NCI-H526 treated with DMSO at 0.1 percent for 48 hours (cell line): ENCODE measurements around the gene ATP23.

Experiments
- DNase-seq: peaks from one replicate; lab custom pipeline; 2025; lab: John Stamatoyannopoulos, UW

The ATP23 gene

DNA sequence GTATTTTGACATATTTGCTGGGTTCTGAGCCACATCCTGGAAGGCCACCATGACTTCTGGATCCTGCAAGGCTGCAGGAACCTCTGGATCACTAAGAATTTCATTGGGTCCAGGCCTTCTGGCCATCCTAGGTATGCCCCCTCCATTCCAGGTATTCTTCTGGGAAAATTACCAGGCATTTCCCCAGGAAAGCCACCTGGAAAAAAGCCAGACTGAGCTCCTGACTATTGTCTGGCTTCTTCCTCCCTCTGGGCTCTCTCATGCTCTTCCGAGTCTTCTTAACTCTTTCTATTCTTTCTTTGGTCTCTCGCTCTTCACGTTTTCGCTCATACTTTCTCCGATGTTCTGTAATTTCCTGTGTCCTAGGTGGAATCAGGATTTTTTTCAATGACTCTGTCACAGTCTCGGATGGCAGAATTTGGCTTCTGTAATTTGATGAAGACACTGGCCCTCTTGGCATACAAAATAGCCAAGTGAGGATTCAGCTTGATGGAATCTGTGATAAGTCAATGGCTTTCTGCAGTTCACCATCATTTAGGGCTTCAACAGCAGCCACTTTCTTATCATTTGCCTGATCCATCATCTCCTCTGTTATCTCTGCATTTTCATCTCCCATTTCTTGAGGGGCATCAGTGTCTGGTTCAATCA lies 42.6 kb downstream of the ATP23 start:
- no peak for DNase-seq

DNA sequence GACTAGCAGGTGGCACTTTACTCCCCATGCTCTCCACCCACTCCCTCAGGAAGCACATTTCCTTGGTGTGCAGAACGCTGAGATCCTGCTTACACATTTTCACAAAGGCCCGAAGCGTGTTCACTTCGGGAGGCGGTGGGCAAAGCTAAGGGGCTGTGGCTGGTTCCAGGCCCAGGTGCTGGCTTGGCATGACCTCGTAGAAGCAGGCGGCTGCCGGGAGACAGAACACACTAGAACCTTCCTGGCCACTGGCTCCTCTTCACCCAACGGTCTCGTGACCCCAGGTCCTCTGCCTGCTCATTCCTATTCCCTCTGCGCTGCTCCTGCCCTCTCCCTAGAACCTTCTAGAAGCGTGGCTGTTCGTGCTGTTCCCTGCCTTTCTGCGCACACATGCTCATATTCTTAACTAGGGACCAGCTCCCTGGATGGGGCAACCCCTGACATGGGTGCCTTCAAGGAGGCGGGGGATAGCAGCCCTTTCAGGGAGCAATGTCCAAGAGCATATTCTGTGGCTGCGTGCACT lies 43.3 kb downstream of the ATP23 start:
- no peak for DNase-seq

DNA sequence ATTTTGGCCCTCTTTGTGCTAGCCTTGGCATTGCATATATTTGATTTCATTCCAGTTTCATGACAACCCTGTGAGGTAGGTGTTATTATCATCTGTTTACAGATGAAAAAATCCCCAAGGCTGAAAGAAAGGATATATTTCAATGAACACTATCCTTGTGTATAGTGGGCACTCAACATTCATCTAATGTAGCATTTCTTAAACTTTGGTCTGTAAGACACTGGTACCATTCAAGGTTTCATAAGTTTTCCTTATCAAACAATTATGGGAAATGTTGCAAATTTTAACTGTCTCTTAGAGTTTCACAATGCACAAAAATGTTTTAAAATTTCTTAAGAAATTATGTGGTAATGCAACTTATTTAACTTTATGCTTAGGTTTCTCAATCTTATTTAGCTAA lies 44.3 kb downstream of the ATP23 start:
- no peak for DNase-seq

DNA sequence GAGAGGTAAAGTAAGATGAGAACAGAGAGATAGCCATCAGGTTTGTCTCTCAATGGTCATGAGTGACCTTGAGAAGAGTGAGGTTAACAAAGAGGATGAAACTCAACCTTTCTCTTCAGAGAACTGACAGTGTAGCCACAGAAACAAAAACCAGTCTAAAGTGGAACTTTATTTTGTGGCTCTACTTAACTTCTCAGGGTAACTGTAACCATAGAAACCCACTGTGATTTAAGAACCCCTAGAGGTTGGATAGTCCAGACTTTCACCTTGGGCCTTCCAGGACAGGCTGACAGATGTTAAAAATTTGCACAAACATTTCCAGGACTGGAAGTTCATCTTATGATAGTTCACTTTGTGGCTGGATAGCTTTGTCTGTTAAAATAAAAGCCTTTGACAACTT lies 48.5 kb downstream of the ATP23 start:
- DNase-seq, result no peak

DNA sequence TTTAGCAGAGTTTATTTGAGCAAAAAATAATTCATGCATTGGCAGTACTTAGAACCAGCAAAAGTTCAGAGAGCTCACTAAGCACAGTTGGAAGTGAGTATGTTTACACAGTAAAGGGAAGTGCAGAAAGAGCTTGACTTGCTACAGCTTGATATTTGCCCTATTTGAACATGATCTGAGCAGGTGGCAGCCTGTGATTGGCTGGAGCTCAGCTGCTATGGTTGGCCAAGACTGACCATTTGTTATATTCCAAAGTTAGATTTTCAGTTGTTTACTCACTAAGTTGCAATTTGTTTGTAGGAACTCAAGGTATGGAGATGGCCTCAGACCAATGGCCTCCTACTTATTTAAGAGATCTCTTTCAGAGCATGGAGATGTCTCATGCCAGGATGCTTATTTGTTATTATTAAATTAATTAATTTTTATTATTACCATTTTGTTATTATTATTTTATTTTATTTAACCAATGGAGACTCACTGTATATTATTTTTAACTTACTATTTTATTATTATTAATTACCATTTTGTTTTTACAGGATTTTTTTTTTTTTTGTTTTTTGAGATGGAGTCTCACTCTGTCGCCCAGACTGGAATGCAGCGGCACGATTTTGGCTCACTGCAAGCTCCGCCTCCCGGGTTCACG lies 49.0 kb downstream of the ATP23 start:
- no peak for DNase-seq

DNA sequence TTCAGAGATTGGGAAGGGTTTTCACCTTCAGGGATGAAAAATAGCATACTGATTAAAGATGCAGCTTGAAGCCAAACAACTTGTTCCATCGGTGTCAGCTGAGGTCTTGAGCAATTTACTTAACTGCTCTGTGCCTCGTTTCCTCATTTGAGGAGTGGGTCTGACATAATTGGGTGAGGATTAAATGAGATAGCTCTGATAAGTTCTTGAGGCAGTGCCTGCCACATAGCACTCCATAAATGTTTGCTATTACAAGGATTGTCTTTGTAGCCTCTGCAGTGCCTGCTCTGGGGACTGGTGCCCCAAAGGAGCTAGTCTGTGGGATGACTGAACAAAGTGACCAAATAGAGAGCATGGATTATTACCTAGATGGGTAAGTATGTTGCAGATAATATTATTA lies 50.6 kb downstream of the ATP23 start:
- no peak for DNase-seq

DNA sequence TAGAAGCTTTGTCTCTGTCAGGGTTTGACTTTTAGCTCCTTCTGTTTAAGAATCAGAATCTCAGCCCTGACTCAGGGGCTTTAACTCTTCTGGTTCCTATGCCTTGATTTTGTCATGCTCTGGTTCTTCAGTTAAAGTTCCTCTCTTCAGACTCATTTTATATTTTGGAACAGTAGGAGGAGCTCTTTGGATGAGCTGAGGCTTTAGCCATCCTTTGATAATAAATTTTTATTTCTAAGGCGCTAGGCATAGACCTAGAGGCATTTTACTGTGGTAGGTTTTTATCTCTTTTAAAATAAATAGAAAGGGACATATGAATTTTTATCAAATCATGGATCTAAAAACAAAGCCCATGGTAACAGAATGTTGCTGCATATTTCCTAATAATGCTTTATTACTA lies 51.7 kb downstream of the ATP23 start:
- DNase-seq, result no peak

DNA sequence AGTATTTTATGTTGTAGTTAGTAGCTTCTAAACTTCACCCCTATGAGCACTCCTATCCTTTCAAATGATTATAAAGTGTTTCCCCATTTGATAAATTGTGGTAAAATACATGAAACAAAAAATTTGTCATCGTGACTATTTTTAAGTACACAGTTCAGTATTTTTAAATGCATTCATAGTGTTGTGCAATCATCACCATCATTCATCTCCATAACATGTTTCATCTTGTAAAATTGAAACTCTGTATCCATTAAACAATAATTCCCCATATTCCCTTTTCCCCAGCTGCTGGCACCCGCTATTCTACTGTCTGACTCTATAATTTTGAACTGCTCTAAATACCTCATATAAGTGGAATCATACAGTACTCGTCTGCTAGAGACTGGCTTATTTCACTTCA lies 52.5 kb downstream of the ATP23 start:
- DNase-seq, result no peak

DNA sequence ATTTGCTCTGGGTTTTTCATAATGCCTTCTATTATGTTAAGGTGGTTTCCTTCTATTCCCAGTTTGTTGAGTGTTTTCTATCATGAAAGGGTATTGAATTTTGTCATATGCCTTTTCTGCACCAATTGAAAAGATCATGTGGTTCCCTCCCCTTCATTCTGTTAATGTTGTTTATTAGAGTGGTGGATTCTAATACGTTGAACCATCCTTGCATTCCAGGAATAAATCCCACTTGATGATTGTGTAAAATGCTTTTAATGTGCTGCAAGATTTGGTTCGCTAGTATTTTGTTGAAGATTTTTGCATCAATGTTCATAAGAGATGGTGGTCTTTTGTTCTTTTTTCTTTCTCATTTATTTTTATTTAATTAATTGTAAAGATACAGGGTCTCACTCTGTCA lies 55.2 kb downstream of the ATP23 start:
- no peak for DNase-seq

DNA sequence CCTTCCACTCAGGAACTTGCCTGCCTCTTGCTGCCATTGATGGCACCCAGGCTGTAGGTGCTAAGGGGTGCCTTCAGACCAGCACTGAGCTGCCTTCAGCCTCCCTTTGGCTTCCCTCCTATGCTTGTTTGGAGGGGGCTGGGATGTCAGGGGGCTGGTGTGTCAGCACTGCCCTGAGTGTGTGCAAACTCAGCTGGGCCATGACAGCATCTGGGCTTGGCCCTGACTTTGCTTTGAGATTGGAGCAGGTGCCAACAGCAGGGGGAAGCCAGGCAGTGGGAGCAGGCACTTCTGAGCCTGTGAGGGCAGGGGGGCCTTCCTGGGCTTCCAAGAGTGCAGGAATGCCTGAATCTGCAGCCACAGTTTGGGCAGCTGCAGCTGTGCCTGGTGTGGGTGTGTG lies 56.9 kb downstream of the ATP23 start:
- DNase-seq, result no peak

DNA sequence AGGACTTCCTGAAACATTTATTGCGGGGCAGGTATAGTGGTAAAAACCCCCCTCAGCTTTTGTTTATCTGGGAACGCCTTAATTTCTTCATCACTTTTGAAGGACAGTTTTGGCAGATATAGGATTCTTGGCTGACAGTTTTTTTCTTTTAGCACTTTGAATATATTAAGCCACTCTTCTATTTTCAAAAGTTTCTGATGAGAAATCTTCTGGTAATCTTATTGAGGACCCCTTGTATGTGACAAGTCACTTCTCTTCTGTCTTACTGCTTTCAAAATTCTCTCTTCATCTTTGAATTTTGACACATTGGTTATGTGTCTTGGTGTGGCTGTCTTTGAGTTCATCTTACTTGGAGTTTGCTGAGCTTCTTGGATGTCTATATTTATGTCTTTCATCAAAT lies 59.1 kb downstream of the ATP23 start:
- no peak for DNase-seq

DNA sequence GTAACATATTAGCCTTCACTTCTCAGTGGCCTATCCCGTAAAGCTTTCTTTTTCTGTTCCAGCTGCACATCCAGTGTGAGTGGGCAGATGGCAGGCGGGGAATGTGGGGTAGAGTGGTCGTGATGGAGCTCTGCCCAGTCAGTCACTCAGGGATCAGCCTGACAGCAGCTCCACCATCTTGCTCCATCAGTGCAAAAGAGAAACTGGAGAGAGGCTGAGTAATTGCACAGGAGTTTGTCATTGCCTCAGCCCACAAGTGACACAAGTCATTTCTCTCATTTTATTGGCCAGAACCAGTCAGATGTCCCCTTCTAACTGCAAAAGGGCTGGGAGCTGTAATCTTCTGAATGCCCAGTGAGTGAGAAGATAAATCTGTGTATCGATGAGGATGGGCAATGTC lies 66.5 kb downstream of the ATP23 start:
- no peak for DNase-seq

DNA sequence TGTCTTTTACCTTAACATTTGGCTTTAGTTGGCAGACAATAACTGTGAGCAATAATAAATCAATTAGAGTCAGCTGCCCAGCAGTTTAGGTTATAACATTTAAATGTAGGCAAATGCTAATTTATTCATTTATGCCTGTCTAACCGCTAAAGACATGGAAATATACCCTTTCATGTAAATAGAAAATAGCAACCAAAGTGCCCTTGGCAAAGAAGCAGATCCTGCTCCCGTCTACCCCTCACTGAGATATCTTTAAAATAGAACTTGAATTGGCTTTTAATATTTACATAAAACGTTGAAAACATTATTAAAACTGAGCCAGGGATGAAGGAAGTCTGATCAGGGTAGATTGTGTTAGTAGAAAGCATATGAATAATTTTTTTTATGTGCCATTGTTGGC lies 67.3 kb downstream of the ATP23 start:
- DNase-seq, result peak; percentile 97
